Measurements from ENCODE around the gene ZNF229.
"Not testable (repeated sequence)": the region's sequence is repeated elsewhere in the genome, so short reads cannot be mapped to it uniquely, and the experiment has no call there.

The ZNF229 gene

GRCh38 chr19:44389268-44389667, 59.0 kb downstream of the ZNF229 start:
- H3K27ac Mint-ChIP-seq; H3K4me3 Mint-ChIP-seq; ATAC-seq; H3K36me3 Mint-ChIP-seq; DNase-seq (ENCODE audit: low spot score in 2 of 2); H3K4me1 Mint-ChIP-seq: not testable (repeated sequence)
- H3K9me3 Mint-ChIP-seq, result peaks cover 29% of the 10 kb centered on the region
